IMR-90 (cell line): ENCODE measurements around the gene TOP2B. TPM values are rescaled to one million over a fixed set of nuclear protein-coding genes. Genes with fewer than 3 reads are reported as not detected.

ENCODE experiments used
- ATAC-seq: fragments of 200-7000 bp; cut with Tn5 transposase; 2 replicates; pipeline ENCODE4 v1.9.1; 2020; ENCODE audit warnings: low read depth, mild to moderate bottlenecking, moderate library complexity
- BruUV-seq: library from RNA; stranded (reverse); fragments of 400-500 nt; replicated peaks from 2 replicates; lab custom pipeline; 2021; lab: Mats Ljungman, UMichigan
- CTCF ChIA-PET: fragments of 300-600 bp; formaldehyde crosslinking; extraction: SDS; loops from one replicate; lab custom pipeline; 2021; ENCODE audit warnings: antibody characterized with exemption; lab: Yijun Ruan, JAX
- POLR2A ChIA-PET: fragments of 300-600 bp; sonication (Branson Sonifier 250); formaldehyde crosslinking; loops from one replicate; lab custom pipeline; 2022; ENCODE audit warnings: antibody characterized with exemption; ENCODE audit not compliant: unreplicated experiment; lab: Charles Lee
- DNase-seq: peaks from one replicate; pipeline ENCODE4 v3.0.0; 2013
- H2AFZ ChIP-seq: replicated peaks from 2 replicates; pipeline ENCODE3; 2013; ENCODE audit warnings: low read length, mild to moderate bottlenecking; ENCODE audit not compliant: poor library complexity
- H2AK5ac ChIP-seq: 2 replicates; pipeline ENCODE4 v1.6.1; 2013; ENCODE audit warnings: low read depth, low read length, inconsistent platforms
- H2AK9ac ChIP-seq: replicated peaks from 2 replicates; pipeline ENCODE3; 2013; ENCODE audit warnings: mild to moderate bottlenecking, low read depth, low read length, moderate library complexity; ENCODE audit not compliant: poor library complexity
- H2BK120ac ChIP-seq: 2 replicates; pipeline ENCODE4 v1.6.1; 2013; ENCODE audit warnings: low read depth, low read length, inconsistent platforms
- H2BK15ac ChIP-seq: 3 replicates; pipeline ENCODE4 v1.6.1; 2013; ENCODE audit warnings: low read depth, low read length, inconsistent platforms
- H2BK20ac ChIP-seq: 2 replicates; pipeline ENCODE4 v1.6.1; 2013; ENCODE audit warnings: low read depth, mild to moderate bottlenecking, inconsistent platforms, low read length, moderate library complexity
- H2BK5ac ChIP-seq: 2 replicates; pipeline ENCODE4 v1.6.1; 2013; ENCODE audit warnings: mild to moderate bottlenecking, low read depth, low read length, inconsistent platforms; ENCODE audit not compliant: poor library complexity, severe bottlenecking
- H3K14ac ChIP-seq: replicated peaks from 2 replicates; pipeline ENCODE4 v1.6.1; 2013; ENCODE audit warnings: low read depth, low read length, inconsistent platforms
- H3K18ac ChIP-seq: 2 replicates; pipeline ENCODE4 v1.6.1; 2013; ENCODE audit warnings: low read depth, low read length, control low read depth
- H3K23ac ChIP-seq: 2 replicates; pipeline ENCODE4 v1.6.1; 2013; ENCODE audit warnings: low read depth, low read length, inconsistent platforms
- H3K27ac ChIP-seq: 2 replicates; pipeline ENCODE4 v1.5.1; 2013; ENCODE audit warnings: mild to moderate bottlenecking, control low read depth, low read length; ENCODE audit not compliant: insufficient read depth
- H3K27me3 ChIP-seq: 2 replicates; pipeline ENCODE4 v1.6.1; 2013; ENCODE audit warnings: low read length; ENCODE audit not compliant: control insufficient read depth, insufficient read depth
- H3K36me3 ChIP-seq: 2 replicates; pipeline ENCODE4 v1.6.1; 2013; ENCODE audit warnings: low read length, mixed read lengths; ENCODE audit not compliant: control insufficient read depth, insufficient read depth
- H3K4ac ChIP-seq: 2 replicates; pipeline ENCODE4 v1.6.1; 2013; ENCODE audit warnings: low read depth, low read length, inconsistent platforms
- H3K4me1 ChIP-seq: 2 replicates; pipeline ENCODE4 v1.6.1; 2013; ENCODE audit warnings: low read length, mixed read lengths; ENCODE audit not compliant: control insufficient read depth, insufficient read depth
- H3K4me2 ChIP-seq: 2 replicates; pipeline ENCODE4 v1.6.1; 2013; ENCODE audit warnings: low read depth, mild to moderate bottlenecking, control low read depth, low read length, moderate library complexity
- H3K4me3 ChIP-seq: 2 replicates; pipeline ENCODE4 v1.5.1; 2013; ENCODE audit warnings: low read depth, mild to moderate bottlenecking, control low read depth, low read length, moderate library complexity; ENCODE audit not compliant: insufficient read depth
- H3K56ac ChIP-seq: 2 replicates; pipeline ENCODE4 v1.6.1; 2013; ENCODE audit warnings: low read length, inconsistent platforms; ENCODE audit not compliant: insufficient read depth; ENCODE audit errors: extremely low read depth
- H3K79me1 ChIP-seq, 2 experiments: 2 replicates each; pipeline ENCODE4 v1.6.1; 2013; ENCODE audit warnings: low read length in 2 of 2, inconsistent platforms in 1 of 2, low read depth in 1 of 2
- H3K9ac ChIP-seq: 2 replicates; pipeline ENCODE4 v1.6.1; 2013; ENCODE audit warnings: low read depth, low read length, control low read depth
- H3K9me1 ChIP-seq: 2 replicates; pipeline ENCODE4 v1.6.1; 2013; ENCODE audit warnings: low read length, inconsistent platforms; ENCODE audit not compliant: insufficient read depth
- H3K9me3 ChIP-seq: 2 replicates; pipeline ENCODE4 v1.6.1; 2013; ENCODE audit warnings: low read length; ENCODE audit not compliant: control insufficient read depth, insufficient read depth
- H4K20me1 ChIP-seq: 2 replicates; pipeline ENCODE4 v1.6.1; 2013; ENCODE audit warnings: low read length, inconsistent platforms; ENCODE audit not compliant: insufficient read depth
- H4K5ac ChIP-seq: 2 replicates; pipeline ENCODE4 v1.6.1; 2013; ENCODE audit warnings: mild to moderate bottlenecking, low read depth, low read length, control low read depth
- H4K8ac ChIP-seq, 2 experiments: 2 replicates each; pipeline ENCODE4 v1.6.1; 2013; ENCODE audit warnings: low read depth in 2 of 2, low read length in 2 of 2, control low read depth in 1 of 2, inconsistent platforms in 1 of 2
- H4K91ac ChIP-seq: 2 replicates; pipeline ENCODE4 v1.6.1; 2013; ENCODE audit warnings: low read depth, low read length, inconsistent platforms; ENCODE audit not compliant: insufficient read depth
- BHLHE40 ChIP-seq: fragments of 150-350 bp; IDR thresholded peaks from 2 replicates; pipeline ENCODE4 v1.6.1; 2016; ENCODE audit warnings: mild to moderate bottlenecking, low read depth, low read length
- CEBPB ChIP-seq: IDR thresholded peaks from 2 replicates; pipeline ENCODE4 v1.6.1; 2012; ENCODE audit warnings: low read depth, low read length, improper control_type of control experiment
- MXI1 ChIP-seq: IDR thresholded peaks from 2 replicates; pipeline ENCODE4 v1.6.1; 2012; ENCODE audit warnings: low read depth, mild to moderate bottlenecking, low read length, moderate library complexity, borderline replicate concordance
- NFE2L2 ChIP-seq: fragments of 150-350 bp; IDR thresholded peaks from 2 replicates; pipeline ENCODE4 v1.6.1; 2016; ENCODE audit warnings: low read depth, mild to moderate bottlenecking, low read length
- RAD21 ChIP-seq: IDR thresholded peaks from 2 replicates; pipeline ENCODE4 v1.6.1; 2012; ENCODE audit warnings: low read length, improper control_type of control experiment
- RFX5 ChIP-seq: IDR thresholded peaks from 2 replicates; pipeline ENCODE4 v1.8.0; 2012; ENCODE audit warnings: low read depth, mild to moderate bottlenecking, low read length, moderate library complexity
- USF2 ChIP-seq: fragments of 150-350 bp; IDR thresholded peaks from 2 replicates; pipeline ENCODE4 v1.6.1; 2017; ENCODE audit warnings: mild to moderate bottlenecking, antibody characterized with exemption, low read length, low read depth
- WGBS, 2 experiments: methylation state at CpG; one replicate each; pipeline versions ENCODE4 v1.1.5 to v1.1.7; 2013; ENCODE audit warnings: missing lambda C conversion rate in 2 of 2; ENCODE audit not compliant: insufficient read length in 1 of 2; ENCODE audit errors: extremely low coverage in 2 of 2; 5-methylcytosine and 5-hydroxymethylcytosine counted together
- dilution Hi-C: fragments of 300-500 bp; cut with HindIII; formaldehyde crosslinking; loops from one replicate; pipeline ENCODE4 v1.14.3; 2018; ENCODE audit warnings: low sequenced_read_pairs; ENCODE audit not compliant: unreplicated experiment
- in situ Hi-C: fragments of 300-500 bp; cut with MboI; formaldehyde crosslinking; loops from 3 replicates; pipeline ENCODE4 v1.14.3; 2019; ENCODE audit warnings: low sequenced_read_pairs, inconsistent platforms, mixed read lengths
- intact Hi-C: fragments of 100-400 bp; cut with micrococcal nuclease; formaldehyde crosslinking; loops from 2 replicates; pipeline ENCODE4 v1.10.0; 2022
- polyA plus RNA-seq, 3 experiments: library from polyadenylated mRNA; depleted of rRNA; stranded (reverse); fragments of >200 nt; gene quantifications; 2 replicates each; pipeline ENCODE4 v1.2.3, GENCODE V29; 2012; ENCODE audit warnings: low replicate concordance in 1 of 3
- total RNA-seq: library from RNA; depleted of rRNA; stranded (reverse); fragments of >200 nt; gene quantifications from 2 replicates; pipeline ENCODE4 v1.2.3, GENCODE V29; 2012

Gene TOP2B
- total and polyA plus RNA-seq, 2 of the 4 experiments (the other 2 are of a cell fraction) = 45.5 to 53.4 TPM

- DNase-seq (peak; percentile 38), ATAC-seq (no peak; the same call in 1 of the 2 replicates)
- Histone ChIP-seq H2BK120ac (peak overlapping the region; percentile 7; the same call in 1 of the 2 replicates), H2AFZ (peak overlapping the region; percentile 97), H3K23ac (peak overlapping the region; percentile 92; the same call in 1 of the 2 replicates), H3K56ac (peak overlapping the region; percentile 20; the same call in 1 of the 2 replicates), H3K79me1 (peaks cover 0 to 20% of the 10 kb centered on the region in 2 experiments; a peak in 1 of 4 replicates), H2AK5ac (no peak overlapping the region), H3K27me3 (no peaks in the 10 kb centered on the region), H3K9me1 (no peaks in the 10 kb centered on the region), H4K8ac (peak overlapping the region; percentile 5 to 85), H3K9me3 (no peaks in the 10 kb centered on the region), H3K4me3 (peak overlapping the region; percentile 80), H3K18ac (peak overlapping the region; percentile 52), H4K20me1 (peaks cover 22% of the 10 kb centered on the region; the same call in 1 of the 2 replicates), H2BK5ac (peak overlapping the region; percentile 63), H2BK20ac (peak overlapping the region; percentile 17; the same call in 1 of the 2 replicates), H2BK15ac (no peak overlapping the region; the same call in 2 of the 3 replicates), H3K27ac (peak overlapping the region; percentile 93), H4K5ac (peak overlapping the region; percentile 78), H3K4ac (peak overlapping the region; percentile 57; the same call in 1 of the 2 replicates), H2AK9ac (no peak overlapping the region), H3K14ac (peak overlapping the region; percentile 93), H3K36me3 (no peaks in the 10 kb centered on the region), H4K91ac (peak overlapping the region; percentile 21; the same call in 1 of the 2 replicates), H3K9ac (peak overlapping the region; percentile 83), H3K4me1 (peaks cover 2% of the 10 kb centered on the region), H3K4me2 (peak overlapping the region; percentile 82)
- in situ Hi-C loops = no loop called here
- intact Hi-C loops = loop anchor here (2.0 kb wide), 1 partner anchor 117 kb away; the partner anchor contains the start of gene NGLY1
- no TSS peak for BruUV-seq
- no CpG with 5 or more reads among the region's 14 CpGs for WGBS, 2 experiments
- TF ChIP-seq RFX5 (no peak), RAD21 (no peak), BHLHE40 (no peak), NFE2L2 (no peak), USF2 (peak; percentile 58), CEBPB (no peak), MXI1 (no peak)
- POLR2A ChIA-PET = no interaction called here
- CTCF ChIA-PET = interaction anchor here (0.6 to 0.8 kb wide), 2 partner anchors 15 to 107 kb away, joined by 3 to 4 read pairs; no protein-coding TSS in a partner anchor
- dilution Hi-C loops = no loop called here
Measured at GRCh38 chr3:25665315-25666280, 891 bp upstream of the TOP2B start.
